ENCODE measurements around the gene PDIA5.

The PDIA5 gene

GRCh38 chr3:123161167-123161566, 94.3 kb downstream of the PDIA5 start:
- no peak for DNase-seq (ENCODE audit: low read depth, low spot score)

DNA sequence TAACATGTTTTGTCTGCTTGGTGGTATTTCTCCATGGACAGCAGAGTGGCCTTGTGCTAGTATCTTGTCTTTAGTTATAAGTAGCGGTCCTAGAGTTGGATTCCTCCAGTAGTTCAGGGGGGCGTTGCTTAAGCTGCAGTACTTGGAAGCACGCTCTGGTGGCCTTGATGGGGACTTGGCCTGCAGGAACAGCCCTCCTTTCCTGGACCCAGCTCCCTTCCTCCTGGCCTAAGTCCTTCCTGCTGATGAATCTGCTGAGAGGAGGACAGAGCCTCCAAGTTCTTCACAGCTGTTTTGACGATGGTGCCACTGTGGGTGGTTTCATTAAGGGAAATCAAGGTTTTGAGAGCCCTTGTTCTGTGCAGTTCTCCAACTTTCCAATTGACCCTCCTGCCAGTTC, 96.3 kb downstream of the PDIA5 start:
- DNase-seq (ENCODE audit: low read depth, low spot score) = no peak
- peaks cover 2% of the 10 kb centered on the region for H3K4me1 ChIP-seq (ENCODE audit: insufficient read depth, insufficient read length)
- no peaks in the 10 kb centered on the region for H3K27me3 ChIP-seq (ENCODE audit: insufficient read depth, insufficient read length)
- no peak for TF ChIP-seq ZNF274 (IDR thresholded peaks at IDR 0.05; ENCODE audit: low read depth, low read length)
- TF ChIP-seq SUZ12 (IDR thresholded peaks at IDR 0.05; ENCODE audit: extremely low read depth, insufficient read depth, insufficient read length) = no peak
- no peak for TF ChIP-seq YY1 (IDR thresholded peaks at IDR 0.05; ENCODE audit: insufficient read depth, insufficient read length)
- H3K4me3 ChIP-seq (ENCODE audit: insufficient read length, low read depth) = no peak overlapping the region
- H3K36me3 ChIP-seq (ENCODE audit: insufficient read depth, insufficient read length, low read length) = peaks cover 77% of the 10 kb centered on the region
- no peak overlapping the region for H3K9ac ChIP-seq (ENCODE audit: insufficient read length, low read depth)
- peaks cover 14% of the 10 kb centered on the region; the same call in 1 of the 2 replicates for H3K9me3 ChIP-seq (ENCODE audit: insufficient read depth, low read length)

More at GRCh38 chr3:123161167-123161566, 94.3 kb downstream of the PDIA5 start:
- no peaks in the 10 kb centered on the region for H3K27me3 ChIP-seq (ENCODE audit: insufficient read depth, insufficient read length)
- H3K9me3 ChIP-seq (ENCODE audit: insufficient read depth, low read length) = 0 out of 2 replicates have a peak, but pooled peaks cover 7% of the 10 kb centered on the region
- peaks cover 93% of the 10 kb centered on the region for H3K36me3 ChIP-seq (ENCODE audit: insufficient read depth, insufficient read length, low read length)
- H3K4me3 ChIP-seq (ENCODE audit: insufficient read length, low read depth) = no peak overlapping the region
- TF ChIP-seq ZNF274 (IDR thresholded peaks at IDR 0.05; ENCODE audit: low read depth, low read length) = no peak
- no peak for TF ChIP-seq YY1 (IDR thresholded peaks at IDR 0.05; ENCODE audit: insufficient read depth, insufficient read length)
- no peak for TF ChIP-seq SUZ12 (IDR thresholded peaks at IDR 0.05; ENCODE audit: extremely low read depth, insufficient read depth, insufficient read length)
- peaks cover 2% of the 10 kb centered on the region for H3K4me1 ChIP-seq (ENCODE audit: insufficient read depth, insufficient read length)
- no peak overlapping the region for H3K9ac ChIP-seq (ENCODE audit: insufficient read length, low read depth)

- DNase-seq (ENCODE audit: low read depth, low spot score) = no peak
- Histone ChIP-seq H3K27me3 (ENCODE audit: insufficient read depth, insufficient read length) (no peaks in the 10 kb centered on the region), H3K9me3 (ENCODE audit: insufficient read depth, low read length) (peaks cover 14% of the 10 kb centered on the region; the same call in 1 of the 2 replicates), H3K4me1 (ENCODE audit: insufficient read depth, insufficient read length) (peaks cover 2% of the 10 kb centered on the region), H3K4me3 (ENCODE audit: insufficient read length, low read depth) (no peak overlapping the region), H3K36me3 (ENCODE audit: insufficient read depth, insufficient read length, low read length) (peaks cover 57% of the 10 kb centered on the region), H3K9ac (ENCODE audit: insufficient read length, low read depth) (no peak overlapping the region)
- TF ChIP-seq SUZ12 (IDR thresholded peaks at IDR 0.05; ENCODE audit: extremely low read depth, insufficient read depth, insufficient read length) = no peak
- no peak for TF ChIP-seq YY1 (IDR thresholded peaks at IDR 0.05; ENCODE audit: insufficient read depth, insufficient read length)
- TF ChIP-seq ZNF274 (IDR thresholded peaks at IDR 0.05; ENCODE audit: low read depth, low read length) = no peak
Measured at GRCh38 chr3:123165163-123165562, 98.3 kb downstream of the PDIA5 start.

DNA sequence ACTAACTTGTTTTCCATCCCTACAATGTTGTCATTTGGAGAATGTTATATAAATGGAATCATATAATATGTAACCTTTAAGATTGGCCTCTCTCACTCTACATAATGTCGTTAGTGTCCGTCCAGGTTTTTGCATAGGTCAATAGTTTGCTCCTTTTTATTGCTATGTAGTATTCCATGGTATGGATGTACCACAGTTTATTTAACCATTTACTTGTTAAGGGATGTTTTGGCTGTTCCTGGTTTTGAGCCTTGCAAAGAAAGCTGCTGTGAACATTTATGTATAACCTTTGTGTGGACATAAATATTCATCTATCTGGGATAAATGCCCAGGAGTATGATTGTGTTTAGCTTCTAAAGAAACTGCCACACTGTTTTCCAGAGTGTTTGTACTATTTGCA, 100.9 kb downstream of the PDIA5 start:
- no peak for DNase-seq (ENCODE audit: low read depth, low spot score)
- Histone ChIP-seq H3K36me3 (ENCODE audit: insufficient read depth, insufficient read length, low read length) (peaks cover 32% of the 10 kb centered on the region), H3K9ac (ENCODE audit: insufficient read length, low read depth) (no peak overlapping the region), H3K4me1 (ENCODE audit: insufficient read depth, insufficient read length) (no peaks in the 10 kb centered on the region), H3K27me3 (ENCODE audit: insufficient read depth, insufficient read length) (no peaks in the 10 kb centered on the region), H3K9me3 (ENCODE audit: insufficient read depth, low read length) (peaks cover 14% of the 10 kb centered on the region; the same call in 1 of the 2 replicates), H3K4me3 (ENCODE audit: insufficient read length, low read depth) (no peak overlapping the region)
- no peak for TF ChIP-seq SUZ12 (IDR thresholded peaks at IDR 0.05; ENCODE audit: extremely low read depth, insufficient read depth, insufficient read length)

- TF ChIP-seq YY1 (IDR thresholded peaks at IDR 0.05; ENCODE audit: insufficient read depth, insufficient read length) = no peak
- TF ChIP-seq ZNF274 (IDR thresholded peaks at IDR 0.05; ENCODE audit: low read depth, low read length) = no peak
- TF ChIP-seq SUZ12 (IDR thresholded peaks at IDR 0.05; ENCODE audit: extremely low read depth, insufficient read depth, insufficient read length) = no peak
- H3K4me3 ChIP-seq (ENCODE audit: insufficient read length, low read depth) = no peak overlapping the region
- peaks cover 14% of the 10 kb centered on the region; the same call in 1 of the 2 replicates for H3K9me3 ChIP-seq (ENCODE audit: insufficient read depth, low read length)
- no peaks in the 10 kb centered on the region for H3K4me1 ChIP-seq (ENCODE audit: insufficient read depth, insufficient read length)
- peaks cover 28% of the 10 kb centered on the region for H3K36me3 ChIP-seq (ENCODE audit: insufficient read depth, insufficient read length, low read length)
- no peak for DNase-seq (ENCODE audit: low read depth, low spot score)
- no peaks in the 10 kb centered on the region for H3K27me3 ChIP-seq (ENCODE audit: insufficient read depth, insufficient read length)
- no peak overlapping the region for H3K9ac ChIP-seq (ENCODE audit: insufficient read length, low read depth)
Measured at GRCh38 chr3:123168122-123168521, 101.3 kb downstream of the PDIA5 start.

GRCh38 chr3:123168605-123169004, 101.8 kb downstream of the PDIA5 start:
- TF ChIP-seq ZNF274 (IDR thresholded peaks at IDR 0.05; ENCODE audit: low read depth, low read length) = no peak
- TF ChIP-seq SUZ12 (IDR thresholded peaks at IDR 0.05; ENCODE audit: extremely low read depth, insufficient read depth, insufficient read length) = no peak
- TF ChIP-seq YY1 (IDR thresholded peaks at IDR 0.05; ENCODE audit: insufficient read depth, insufficient read length) = no peak
- peaks cover 23% of the 10 kb centered on the region for H3K36me3 ChIP-seq (ENCODE audit: insufficient read depth, insufficient read length, low read length)
- no peak overlapping the region for H3K9ac ChIP-seq (ENCODE audit: insufficient read length, low read depth)
- no peak overlapping the region for H3K4me3 ChIP-seq (ENCODE audit: insufficient read length, low read depth)
- DNase-seq (ENCODE audit: low read depth, low spot score) = no peak
- peaks cover 14% of the 10 kb centered on the region; the same call in 1 of the 2 replicates for H3K9me3 ChIP-seq (ENCODE audit: insufficient read depth, low read length)
- H3K27me3 ChIP-seq (ENCODE audit: insufficient read depth, insufficient read length) = no peaks in the 10 kb centered on the region
- H3K4me1 ChIP-seq (ENCODE audit: insufficient read depth, insufficient read length) = no peaks in the 10 kb centered on the region

DNA sequence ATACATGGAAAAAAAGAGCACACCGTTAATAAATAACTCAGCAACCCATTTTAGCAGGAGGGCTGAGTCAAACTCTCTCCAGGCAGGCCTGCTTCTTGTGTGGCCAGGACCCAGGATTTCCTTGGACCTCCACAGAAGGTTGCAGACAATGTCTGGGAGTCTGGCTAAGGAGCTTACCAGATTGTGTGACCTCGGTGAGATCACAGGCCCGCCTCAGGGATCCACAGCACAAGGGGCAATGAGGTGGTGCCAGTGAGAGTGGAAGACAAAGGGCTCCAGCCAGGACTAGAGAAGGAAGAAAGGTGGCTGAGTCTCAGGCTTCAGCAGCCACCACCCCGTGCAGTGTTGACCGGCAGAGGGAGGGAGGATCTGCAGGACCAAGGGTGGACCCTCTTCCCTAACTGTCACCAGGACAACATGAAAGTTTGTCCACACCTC, 102.7 kb downstream of the PDIA5 start:
- Histone ChIP-seq H3K36me3 (ENCODE audit: insufficient read depth, insufficient read length, low read length) (peaks cover 14% of the 10 kb centered on the region), H3K27me3 (ENCODE audit: insufficient read depth, insufficient read length) (no peaks in the 10 kb centered on the region), H3K9me3 (ENCODE audit: insufficient read depth, low read length) (peaks cover 11% of the 10 kb centered on the region; the same call in 1 of the 2 replicates), H3K4me3 (ENCODE audit: insufficient read length, low read depth) (no peak overlapping the region), H3K4me1 (ENCODE audit: insufficient read depth, insufficient read length) (no peaks in the 10 kb centered on the region), H3K9ac (ENCODE audit: insufficient read length, low read depth) (no peak overlapping the region)
- no peak for TF ChIP-seq YY1 (IDR thresholded peaks at IDR 0.05; ENCODE audit: insufficient read depth, insufficient read length)
- TF ChIP-seq ZNF274 (IDR thresholded peaks at IDR 0.05; ENCODE audit: low read depth, low read length) = no peak
- no peak for TF ChIP-seq SUZ12 (IDR thresholded peaks at IDR 0.05; ENCODE audit: extremely low read depth, insufficient read depth, insufficient read length)
- no peak for DNase-seq (ENCODE audit: low read depth, low spot score)
